Mucosa of descending colon (tissue), 3 donors: ENCODE measurements around the gene NR2F1. TPM values are rescaled to one million over a fixed set of nuclear protein-coding genes. Genes with fewer than 3 reads are reported as not detected.

Experiments used
- total RNA-seq, 3 donors: library from RNA; stranded (reverse); fragmentation: NEBNext Ultra II Directional in 2 of 3; extraction: Animal tissue kit (Norgen Biotek cat#: 25700) in 2 of 3; gene quantifications; one replicate each; pipeline versions ENCODE4 v1.2.1 to v1.2.4, GENCODE V29; 2021 to 2023
- donor health status: DM: no; HTN: no; CAD: no; lungs with moderate emphysema.
- donor health status: DM: no; HTN: no; CAD: no.
- donor health status: DM: no; HTN: yes; CAD: no.

The NR2F1 gene
- total RNA-seq, 3 donors from 2014 or later, result 2.3 to 9.1 (median 6.2) TPM

Other genes starting within 250 kb of the NR2F1 start
- gene NR2F1-AS1, start 2.0 kb upstream of the NR2F1 start, total RNA-seq, result 1 to 10 TPM; 1.5 to 5.7 (median 2.2) TPM
- 1 to 10 TPM; 1.2 to 2.3 (median 1.6) TPM for gene POU5F2, start 158.4 kb downstream of the NR2F1 start, total RNA-seq